ENCODE measurements around the gene DLG2. TPM values are rescaled to one million over a fixed set of nuclear protein-coding genes. Genes with fewer than 3 reads are reported as not detected.
"Not testable (repeated sequence)": the region's sequence is repeated elsewhere in the genome, so short reads cannot be mapped to it uniquely, and the experiment has no call there.

The DLG2 gene
- total RNA-seq (2014; rRNA removed; shearing (Covaris generic); ENCODE audit: low replicate concordance): 0.06 and 0.20 TPM in 2 replicates

DNA sequence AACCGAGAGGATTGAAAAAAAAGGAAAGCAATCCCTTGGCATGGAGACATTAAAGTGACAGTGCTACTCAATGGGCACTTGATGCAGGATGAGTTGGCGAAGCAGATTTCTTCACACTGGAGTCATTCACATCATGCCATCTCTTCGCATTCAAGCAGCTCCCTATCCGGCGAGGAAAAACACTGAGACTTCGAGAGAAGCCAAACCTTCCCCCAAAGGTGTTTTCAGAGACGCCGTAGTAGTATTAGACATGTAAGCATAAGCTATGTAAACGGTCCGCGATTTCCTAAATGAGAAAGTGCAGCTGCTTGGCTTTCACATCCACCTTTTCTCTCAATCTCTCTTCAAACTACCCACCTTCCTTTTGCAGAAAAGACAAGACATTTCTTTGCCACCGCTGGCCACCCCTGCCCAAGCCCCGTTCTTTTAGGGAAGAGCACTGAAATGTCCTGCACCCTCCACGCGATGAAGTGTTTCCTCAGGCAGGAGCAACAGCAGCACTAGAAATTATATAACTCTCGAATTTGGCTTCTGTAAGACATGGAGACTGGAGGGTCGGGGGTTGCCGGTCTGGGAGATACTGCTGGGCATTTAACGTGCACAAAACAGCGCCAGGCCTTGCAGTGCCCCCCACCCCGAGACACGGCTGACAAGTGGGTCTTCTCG is at the start of gene DLG2:
Gene DLG2, minus strand, starts transcription at position 13 of the 666 bp plus-strand sequence.
- DNase-seq (ENCODE audit: low read depth): peak; percentile 19
- in situ Hi-C loops (cut with HindIII; ENCODE audit: low pct_unique_long_range_greater_than_20kb, low sequenced_read_pairs): no loop called here

DNA sequence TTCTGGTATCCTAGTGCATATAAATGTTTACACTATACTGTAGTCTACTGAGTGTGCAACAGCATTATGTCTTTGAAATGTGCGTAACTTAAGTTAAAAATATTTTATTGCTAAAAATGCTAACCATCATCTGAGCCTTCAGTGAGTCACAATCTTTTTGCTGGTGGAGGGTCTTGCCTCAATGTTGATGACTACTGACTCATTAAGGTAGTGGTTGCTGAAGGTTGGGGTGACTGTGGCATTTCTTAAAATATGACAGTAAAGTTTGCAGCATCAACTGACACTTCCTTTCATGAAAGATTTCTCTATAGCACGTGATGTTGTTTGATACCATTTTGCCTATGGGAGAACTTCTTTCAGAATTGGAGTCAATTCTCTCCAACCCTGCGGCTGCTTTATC is 46.2 kb upstream of the DLG2 start:
- no peak for DNase-seq (ENCODE audit: low read depth)
- in situ Hi-C loops (cut with HindIII; ENCODE audit: low pct_unique_long_range_greater_than_20kb, low sequenced_read_pairs): no loop called here

DNA sequence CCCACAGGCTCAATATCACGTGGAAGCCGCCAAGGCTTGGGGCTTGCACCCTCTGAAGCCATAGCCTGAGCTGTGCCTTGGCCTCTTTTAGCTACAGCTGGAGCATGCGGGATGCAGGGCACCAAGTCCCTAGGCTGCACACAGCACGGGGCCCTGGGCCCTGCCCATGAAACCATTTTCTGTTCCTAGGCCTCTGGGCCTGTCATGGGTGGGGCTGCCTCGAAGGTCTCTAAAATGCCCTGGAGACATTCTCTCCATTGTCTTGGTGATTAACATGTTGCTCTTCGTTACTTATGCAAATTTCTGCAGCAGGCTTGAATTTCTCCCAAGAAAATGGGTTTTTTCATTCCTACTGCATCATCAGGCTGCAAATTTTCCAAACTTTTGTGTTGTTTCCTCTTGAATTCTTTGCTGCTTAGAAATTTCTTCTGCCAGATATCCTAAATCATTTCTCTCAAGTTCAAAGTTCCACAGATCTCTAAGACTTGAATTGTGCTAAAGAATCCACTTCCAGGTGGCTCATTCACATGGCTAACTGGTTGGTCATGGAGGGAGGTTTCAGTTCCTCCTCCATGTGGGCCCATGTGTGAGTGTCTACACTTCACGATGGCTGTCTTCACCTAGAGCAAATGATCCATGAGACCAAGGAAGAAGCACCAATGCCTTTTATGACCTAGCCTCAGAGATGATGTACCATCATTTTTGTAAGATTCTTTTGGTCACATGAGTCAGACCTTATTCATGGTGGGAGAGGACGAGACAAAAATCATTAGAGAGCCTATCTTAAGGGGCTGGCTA is 45.2 kb upstream of the DLG2 start:
- no peak for DNase-seq (ENCODE audit: low read depth)
- in situ Hi-C loops (cut with HindIII; ENCODE audit: low pct_unique_long_range_greater_than_20kb, low sequenced_read_pairs): no loop called here

DNA sequence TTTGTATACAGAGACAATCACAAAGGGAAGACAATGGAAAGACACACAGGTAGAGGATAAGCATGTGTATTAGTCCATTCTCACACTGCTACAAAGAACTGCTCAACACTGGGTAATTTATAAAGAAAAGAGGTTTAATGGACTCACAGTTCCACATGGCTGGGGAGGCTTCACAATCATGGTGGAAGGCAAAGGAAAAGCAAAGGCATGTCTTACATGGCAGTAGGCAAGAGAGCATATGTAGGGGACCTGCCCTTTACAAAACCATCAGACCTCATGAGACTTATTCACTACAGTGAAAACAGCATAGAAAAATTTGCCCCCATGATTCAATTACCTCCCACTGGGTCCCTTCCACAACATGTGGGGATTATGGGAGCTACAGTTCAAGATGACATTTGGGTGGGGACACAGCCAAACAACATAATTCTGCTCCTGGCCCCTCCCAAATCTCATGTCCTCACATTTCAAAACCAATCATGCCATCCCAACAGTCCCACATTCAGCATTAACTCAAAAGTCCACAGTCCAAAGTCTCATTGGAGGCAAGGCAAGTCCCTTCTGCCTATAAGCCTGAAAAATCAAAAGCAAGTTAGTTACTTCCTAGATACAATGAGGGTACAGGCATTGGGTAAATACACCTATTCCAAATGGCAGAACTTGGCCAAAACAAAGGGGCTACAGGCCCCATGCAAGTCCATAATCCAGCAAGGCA is 44.0 kb upstream of the DLG2 start:
- DNase-seq (ENCODE audit: low read depth); in situ Hi-C loops (cut with HindIII; ENCODE audit: low pct_unique_long_range_greater_than_20kb, low sequenced_read_pairs): not testable (repeated sequence)

DNA sequence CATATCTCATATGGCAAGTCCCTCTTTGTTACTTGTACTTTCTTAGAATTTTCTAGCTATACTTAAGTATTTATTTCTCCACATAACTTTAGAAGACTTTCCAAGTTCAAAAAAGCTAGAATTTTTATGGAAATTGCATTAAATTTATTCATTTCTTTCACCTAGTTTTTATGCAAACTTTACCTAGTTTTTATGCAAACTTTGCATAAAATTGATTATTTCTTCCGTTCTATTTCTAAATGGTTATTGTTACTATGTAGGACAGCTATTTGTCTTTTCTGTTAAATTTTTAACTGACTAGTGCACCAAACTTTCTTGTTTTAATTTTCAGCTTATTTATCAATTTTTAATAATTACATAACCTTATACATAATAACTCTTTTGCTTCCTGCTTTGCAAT is 41.0 kb upstream of the DLG2 start:
- no peak for DNase-seq (ENCODE audit: low read depth)
- in situ Hi-C loops (cut with HindIII; ENCODE audit: low pct_unique_long_range_greater_than_20kb, low sequenced_read_pairs): no loop called here

DNA sequence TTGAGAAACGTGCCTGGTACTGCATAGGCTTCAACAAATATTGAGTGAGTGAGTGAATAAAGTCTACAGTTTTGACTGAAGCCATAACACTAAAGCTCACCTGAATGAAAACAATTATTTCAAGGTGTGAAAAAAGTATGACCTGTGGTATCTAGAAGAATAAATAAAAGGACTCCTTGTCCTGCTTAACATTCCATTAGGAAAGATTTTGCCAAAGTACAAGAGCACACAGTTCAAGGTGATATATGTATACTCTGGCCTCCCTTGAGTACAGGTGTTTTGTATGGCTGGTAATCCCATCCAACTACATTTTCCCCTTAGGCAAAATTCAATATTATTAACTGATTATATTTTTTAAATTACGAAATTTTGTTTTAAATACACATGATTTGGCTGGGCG is 39.5 kb upstream of the DLG2 start:
- no peak for DNase-seq (ENCODE audit: low read depth)
- in situ Hi-C loops (cut with HindIII; ENCODE audit: low pct_unique_long_range_greater_than_20kb, low sequenced_read_pairs): no loop called here

DNA sequence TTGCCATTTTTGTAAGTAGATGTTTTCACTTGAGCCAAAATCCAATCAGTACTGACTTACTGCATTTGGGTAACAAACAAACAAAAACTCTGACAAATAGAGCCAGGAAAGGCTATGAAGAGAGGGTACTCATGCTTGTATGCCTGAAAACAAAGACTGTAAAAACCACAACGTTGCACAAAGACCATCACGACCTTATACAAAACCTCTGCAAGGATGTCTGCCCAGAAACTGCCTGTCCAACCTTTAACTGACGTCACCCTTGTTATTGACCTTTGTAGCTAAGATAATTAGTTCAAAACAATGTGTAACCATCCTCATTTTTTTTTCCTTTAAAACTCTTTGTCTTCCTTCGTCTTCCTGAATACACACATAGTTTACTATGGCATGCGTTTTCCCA is 38.6 kb upstream of the DLG2 start:
- peak; percentile 19 for DNase-seq (ENCODE audit: low read depth)
- in situ Hi-C loops (cut with HindIII; ENCODE audit: low pct_unique_long_range_greater_than_20kb, low sequenced_read_pairs): no loop called here

DNA sequence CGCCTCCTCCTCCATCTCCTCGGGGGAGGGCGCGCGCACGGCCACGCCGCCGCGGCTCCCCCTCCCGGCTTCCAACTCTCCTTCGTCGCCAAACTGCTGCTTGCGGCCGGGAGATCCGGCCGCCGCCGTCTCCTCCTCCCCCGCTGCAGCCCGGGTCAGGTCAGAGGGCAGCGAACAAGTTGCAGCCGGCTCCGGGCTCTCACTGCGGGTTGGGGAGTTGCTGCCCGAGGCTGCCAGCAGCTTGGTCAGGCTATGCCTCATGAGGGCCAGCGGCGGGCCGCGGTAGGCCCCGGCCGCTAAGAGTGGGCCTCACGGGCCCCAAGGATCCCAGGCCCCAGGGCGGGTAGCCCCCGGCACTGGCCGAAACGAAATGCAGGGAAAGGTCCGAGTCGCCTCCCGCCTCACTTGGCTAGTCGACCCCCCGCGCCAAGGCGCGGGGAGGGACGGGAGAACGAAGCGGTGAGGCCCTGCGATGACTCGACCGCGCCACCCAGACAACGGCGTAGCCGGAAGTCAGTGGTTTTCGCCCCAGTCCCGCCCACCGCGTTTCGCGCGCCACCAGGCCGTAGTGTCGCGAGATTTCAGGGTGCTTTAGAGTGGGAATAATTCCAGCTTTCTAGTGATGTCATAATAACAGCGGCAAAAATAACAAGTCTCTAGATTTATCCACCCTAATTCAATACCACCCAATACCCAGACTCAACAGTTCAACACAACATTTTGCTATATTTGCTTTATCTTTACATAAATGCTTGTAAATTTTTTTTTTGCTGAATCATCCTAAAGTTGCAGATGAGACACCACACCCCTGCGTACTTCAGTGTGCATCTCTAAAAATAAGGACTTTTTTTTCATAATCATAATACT is 37.7 kb upstream of the DLG2 start, which contains the start of gene CREBZF:
Gene CREBZF, minus strand, starts transcription at position 515 of the 867 bp plus-strand sequence. Its CDS starts 254 bp downstream, at position 261.
- in situ Hi-C loops (cut with HindIII; ENCODE audit: low pct_unique_long_range_greater_than_20kb, low sequenced_read_pairs): no loop called here
- peak; percentile 85 for DNase-seq (ENCODE audit: low read depth)

DNA sequence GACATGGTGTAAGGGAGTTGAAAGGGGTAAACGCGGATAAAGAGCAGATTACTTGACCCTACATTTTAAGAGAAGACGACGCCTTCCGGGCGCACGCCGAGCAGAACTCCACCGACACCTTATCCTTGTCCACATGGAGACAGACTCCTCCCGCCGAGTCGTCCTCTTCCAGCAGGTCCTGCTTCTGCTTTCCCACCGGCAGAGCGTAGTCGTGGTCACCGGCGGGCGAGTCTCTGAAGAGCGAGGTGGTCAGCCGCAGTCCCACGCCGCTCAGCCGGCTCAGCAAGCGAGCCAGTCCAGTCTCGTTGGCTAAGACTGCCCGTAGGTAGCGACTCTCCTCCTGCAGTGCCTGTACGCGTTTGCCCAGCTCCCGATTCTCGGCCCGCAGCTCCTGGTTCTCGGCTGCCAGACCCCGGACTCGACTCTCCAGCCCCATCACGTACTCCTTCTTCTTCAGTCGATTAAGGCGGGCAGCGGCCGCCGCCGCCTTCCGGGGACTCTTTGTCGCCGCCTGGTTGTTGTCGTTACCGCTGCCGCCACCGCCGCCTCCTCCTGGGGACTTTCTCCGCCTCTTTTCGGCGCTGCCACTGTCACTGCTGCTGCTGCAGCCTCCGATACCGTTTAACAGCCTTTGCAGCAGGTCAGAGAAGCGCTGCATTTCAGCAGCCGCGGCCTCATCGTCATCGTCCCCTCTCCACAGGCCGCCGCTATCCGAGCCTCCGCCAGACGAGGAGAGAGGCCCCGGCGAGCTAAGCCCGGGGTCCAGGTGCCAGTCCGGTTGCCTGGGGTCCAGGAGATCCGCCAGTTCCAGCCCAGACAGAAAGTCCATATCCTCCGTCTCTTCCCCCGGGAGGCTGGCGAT is 36.8 kb upstream of the DLG2 start:
- peak; percentile 75 for DNase-seq (ENCODE audit: low read depth)
- in situ Hi-C loops (cut with HindIII; ENCODE audit: low pct_unique_long_range_greater_than_20kb, low sequenced_read_pairs): no loop called here

DNA sequence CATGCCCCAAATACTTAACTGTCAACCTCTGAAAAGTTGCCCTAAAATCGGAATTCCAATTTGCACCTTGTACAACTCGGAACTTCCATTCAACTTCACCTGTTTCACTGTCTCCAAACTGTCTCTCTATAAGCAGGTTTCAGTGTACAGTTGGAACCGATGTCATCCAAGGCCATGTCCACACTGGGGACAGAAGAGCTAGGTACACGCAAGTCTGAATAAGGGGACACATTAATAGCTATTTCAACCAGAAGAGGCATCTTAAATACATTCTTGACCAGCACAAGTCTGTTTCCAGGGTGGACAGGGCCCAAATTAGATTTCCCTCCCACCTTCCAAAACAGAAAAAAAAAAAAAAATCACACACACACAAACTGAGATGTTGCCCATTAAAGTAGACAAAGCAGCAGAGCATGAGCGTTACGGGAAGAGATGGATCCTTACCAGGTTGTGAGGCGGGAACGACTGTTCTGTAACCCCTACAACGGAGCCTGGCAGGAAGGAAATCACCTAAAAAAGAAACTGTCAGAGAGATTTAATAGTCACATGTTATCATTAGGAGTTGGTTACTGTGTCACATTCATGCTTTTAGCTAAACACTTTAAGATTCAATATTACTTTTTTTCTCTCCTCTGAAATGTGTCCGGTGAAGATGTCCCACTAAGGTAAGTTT is 36.1 kb upstream of the DLG2 start:
- DNase-seq (ENCODE audit: low read depth): peak; percentile 6
- in situ Hi-C loops (cut with HindIII; ENCODE audit: low pct_unique_long_range_greater_than_20kb, low sequenced_read_pairs): no loop called here

DNA sequence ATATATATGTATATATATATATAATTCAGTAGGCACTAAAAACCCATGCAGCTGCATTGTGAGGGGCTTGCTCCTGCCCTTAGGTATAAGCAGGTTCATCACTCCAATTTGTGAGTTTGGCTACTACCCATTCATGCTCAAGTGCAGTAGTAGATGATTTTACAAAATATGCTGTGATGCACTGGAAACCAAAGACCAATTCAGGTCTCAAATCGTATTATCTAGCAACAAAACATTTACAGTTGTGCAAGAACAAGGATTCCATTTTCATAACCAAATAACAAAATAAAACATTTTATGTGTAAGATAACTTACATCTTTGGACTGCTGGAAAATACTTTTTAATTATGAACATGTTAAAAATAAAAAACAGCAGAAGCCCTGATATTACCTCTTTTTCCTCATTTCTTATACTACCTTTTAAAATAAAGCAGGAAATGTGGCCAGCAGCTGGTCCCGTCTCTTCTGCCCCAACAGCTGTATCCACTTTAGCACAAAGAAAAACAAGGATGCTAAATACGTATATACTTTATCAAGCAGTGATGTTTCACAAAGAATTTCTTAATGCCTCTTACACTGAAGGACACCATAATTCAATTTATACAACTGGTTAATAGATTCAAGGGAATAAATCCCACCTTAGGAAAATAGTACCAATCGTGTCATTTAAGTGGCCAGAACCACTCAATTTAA is 35.0 kb upstream of the DLG2 start:
- in situ Hi-C loops (cut with HindIII; ENCODE audit: low pct_unique_long_range_greater_than_20kb, low sequenced_read_pairs): no loop called here
- DNase-seq (ENCODE audit: low read depth): no peak

DNA sequence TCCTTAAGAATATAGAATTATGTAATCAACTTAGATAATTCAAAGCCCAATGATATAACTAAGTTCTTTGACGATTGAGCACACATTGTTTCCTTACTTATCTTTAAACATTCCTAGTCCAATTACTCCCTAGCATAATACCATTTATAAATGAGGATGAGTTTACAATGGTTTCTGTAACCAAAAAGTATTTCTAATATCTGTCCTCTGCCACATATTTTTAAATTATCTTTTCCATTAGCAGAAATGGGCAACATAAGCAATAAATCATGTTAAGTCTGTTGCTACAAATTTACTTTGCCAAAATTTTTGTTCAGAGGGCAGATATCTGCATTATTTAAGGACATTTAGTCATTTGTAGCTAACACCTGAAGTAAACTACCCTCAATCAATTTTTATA is 31.0 kb upstream of the DLG2 start:
- no peak for DNase-seq (ENCODE audit: low read depth)
- in situ Hi-C loops (cut with HindIII; ENCODE audit: low pct_unique_long_range_greater_than_20kb, low sequenced_read_pairs): no loop called here

DNA sequence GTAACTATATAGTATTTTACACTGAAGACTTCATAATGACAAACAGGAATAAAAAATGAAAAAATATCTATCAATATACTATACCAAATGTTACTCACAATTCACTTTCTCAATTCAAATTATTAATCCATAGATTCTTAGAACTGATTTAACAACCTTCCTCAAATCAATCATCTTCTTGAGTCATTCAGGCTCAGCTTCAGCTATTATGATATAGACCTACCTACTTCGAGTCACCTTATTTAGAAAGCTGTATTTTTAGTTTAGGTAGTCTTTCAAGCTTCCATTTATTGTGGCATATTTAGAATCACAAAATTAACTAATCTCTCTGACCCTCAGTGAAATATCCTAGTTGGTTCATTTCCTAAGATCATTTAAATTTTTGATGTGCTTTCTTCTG is 29.6 kb upstream of the DLG2 start:
- in situ Hi-C loops (cut with HindIII; ENCODE audit: low pct_unique_long_range_greater_than_20kb, low sequenced_read_pairs): no loop called here
- DNase-seq (ENCODE audit: low read depth): no peak

DNA sequence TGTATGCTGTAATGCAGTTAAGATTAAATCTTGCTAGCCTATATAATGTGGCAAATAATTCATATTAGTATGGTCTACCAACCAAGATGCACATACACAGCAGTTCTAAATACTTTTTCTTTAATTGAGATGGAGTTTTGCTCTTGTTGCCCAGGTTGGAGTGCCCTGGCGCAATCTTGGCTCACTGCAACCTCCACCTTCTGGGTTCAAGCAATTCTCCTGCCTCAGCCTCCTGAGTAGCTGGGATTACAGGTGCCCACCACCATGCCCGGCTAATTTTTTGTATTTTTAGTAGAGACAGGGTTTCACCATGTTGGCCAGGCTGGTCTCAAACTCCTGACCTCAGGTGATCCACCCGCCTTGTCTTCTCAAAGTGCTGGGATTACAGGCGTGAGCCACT is 27.2 kb upstream of the DLG2 start:
- in situ Hi-C loops (cut with HindIII; ENCODE audit: low pct_unique_long_range_greater_than_20kb, low sequenced_read_pairs); DNase-seq (ENCODE audit: low read depth): not testable (repeated sequence)

DNA sequence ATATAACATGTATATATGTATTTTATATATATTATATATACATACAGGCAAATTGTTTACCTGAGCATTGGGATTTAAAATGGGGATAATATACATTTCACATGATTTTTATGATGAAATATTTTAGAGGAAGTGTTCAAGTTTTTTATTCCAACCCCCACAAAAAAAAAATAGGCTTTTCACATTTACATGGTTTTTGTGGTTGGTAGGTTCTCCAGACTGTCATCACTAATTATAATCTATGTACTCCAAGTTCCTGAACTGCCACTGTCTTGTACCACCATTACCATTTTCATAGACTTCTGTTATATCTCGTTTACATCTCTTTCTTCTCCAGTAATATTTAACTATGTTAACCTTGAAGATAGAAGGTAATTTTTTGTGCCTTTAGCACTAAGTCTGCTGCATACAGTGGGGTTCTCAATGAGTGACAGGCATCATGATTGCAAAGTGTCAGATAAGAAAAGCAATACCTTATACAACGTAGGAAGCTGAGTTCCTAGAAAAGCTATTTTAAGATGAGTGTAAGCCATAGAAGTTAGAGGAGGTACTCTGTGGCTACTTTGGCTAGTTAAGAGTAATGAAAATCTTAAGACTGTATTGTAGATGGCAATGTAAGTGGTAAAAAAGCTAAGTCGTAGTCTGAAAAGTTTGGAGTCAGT is 25.8 kb upstream of the DLG2 start:
- DNase-seq (ENCODE audit: low read depth): no peak
- in situ Hi-C loops (cut with HindIII; ENCODE audit: low pct_unique_long_range_greater_than_20kb, low sequenced_read_pairs): no loop called here

DNA sequence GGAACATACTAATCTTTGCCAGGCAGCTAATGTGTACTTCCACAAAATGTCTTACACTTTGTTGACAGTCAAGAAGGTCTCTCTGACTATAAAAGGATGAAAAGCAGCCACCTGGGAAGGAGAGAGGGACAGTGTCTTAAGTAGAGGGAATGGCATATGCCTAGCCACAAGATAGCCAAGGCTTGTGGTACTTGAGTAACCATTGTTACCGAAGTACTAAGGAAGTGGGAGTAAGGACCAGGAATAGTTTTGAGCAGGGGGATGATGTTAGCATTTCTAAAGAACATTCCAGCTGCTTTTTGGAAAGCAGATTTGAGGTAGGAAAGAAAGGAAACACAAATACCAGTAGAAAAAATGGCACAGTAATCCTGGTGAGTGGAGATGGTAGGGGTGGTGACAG is 24.0 kb upstream of the DLG2 start:
- in situ Hi-C loops (cut with HindIII; ENCODE audit: low pct_unique_long_range_greater_than_20kb, low sequenced_read_pairs): no loop called here
- no peak for DNase-seq (ENCODE audit: low read depth)
